ENCODE results near the gene CTDSPL.

- TF ChIP-seq CTCF (conservative IDR thresholded peaks at IDR 0.05) (no peak), EZH2 (IDR thresholded peaks at IDR 0.05; ENCODE audit: low read depth) (no peak)
Observed at GRCh38 chr3:37946531-37946889, 84.8 kb downstream of the CTDSPL start.

All from PC-9 (cell line).